IPS-18a (cell line): ENCODE data around the gene FES.
"Not testable (repeated sequence)": the region's sequence is repeated elsewhere in the genome, so short reads cannot be mapped to it uniquely, and the experiment has no call there.

ENCODE experiments used
- H3K27ac ChIP-seq: one replicate; pipeline ENCODE4 v1.5.1; 2013; ENCODE audit warnings: low read length
- H3K27me3 ChIP-seq: one replicate; pipeline ENCODE4 v1.6.1; 2013; ENCODE audit warnings: mild to moderate bottlenecking, low read length; ENCODE audit not compliant: control insufficient read depth, insufficient read depth
- H3K36me3 ChIP-seq: one replicate; pipeline ENCODE4 v1.6.1; 2013; ENCODE audit warnings: low read depth, low read length; ENCODE audit not compliant: control insufficient read depth
- H3K4me1 ChIP-seq: one replicate; pipeline ENCODE4 v1.6.1; 2013; ENCODE audit warnings: low read depth, low read length; ENCODE audit not compliant: control insufficient read depth
- H3K4me3 ChIP-seq: one replicate; pipeline ENCODE4 v1.5.1; 2013; ENCODE audit warnings: low read length
- H3K9ac ChIP-seq: one replicate; pipeline ENCODE4 v1.6.1; 2013; ENCODE audit warnings: mild to moderate bottlenecking, low read length, moderate library complexity
- H3K9me3 ChIP-seq: one replicate; pipeline ENCODE4 v1.6.1; 2013; ENCODE audit warnings: low read depth, low read length; ENCODE audit not compliant: control insufficient read depth

Gene FES

GRCh38 chr15:90845201-90845949 lies 38.9 kb upstream of the FES start:
- Histone ChIP-seq H3K9ac (no peak overlapping the region), H3K27ac (no peak overlapping the region), H3K4me1 (peaks cover 5% of the 10 kb centered on the region)

GRCh38 chr15:90849424-90849823 lies 34.9 kb upstream of the FES start:
- H3K27ac ChIP-seq, H3K9me3 ChIP-seq, H3K4me1 ChIP-seq, H3K27me3 ChIP-seq, H3K9ac ChIP-seq, H3K4me3 ChIP-seq, H3K36me3 ChIP-seq: not testable (repeated sequence)

More at GRCh38 chr15:90845201-90845949, 38.9 kb upstream of the FES start:
- Histone ChIP-seq H3K36me3 (no peaks in the 10 kb centered on the region), H3K4me3 (no peak overlapping the region), H3K27me3 (no peaks in the 10 kb centered on the region), H3K9me3 (no peaks in the 10 kb centered on the region)

- Histone ChIP-seq H3K4me3 (no peak overlapping the region), H3K27me3 (no peaks in the 10 kb centered on the region), H3K36me3 (no peaks in the 10 kb centered on the region), H3K9ac (no peak overlapping the region), H3K27ac (no peak overlapping the region), H3K4me1 (no peaks in the 10 kb centered on the region), H3K9me3 (no peaks in the 10 kb centered on the region)
These were observed 33.2 kb upstream of the FES start for GRCh38 chr15:90851114-90851513.

- H3K9me3 ChIP-seq = no peaks in the 10 kb centered on the region
- no peaks in the 10 kb centered on the region for H3K36me3 ChIP-seq
- H3K9ac ChIP-seq = no peak overlapping the region
- no peak overlapping the region for H3K4me3 ChIP-seq
- no peak overlapping the region for H3K27ac ChIP-seq
- no peaks in the 10 kb centered on the region for H3K27me3 ChIP-seq
- H3K4me1 ChIP-seq = no peaks in the 10 kb centered on the region
These were observed 32.4 kb upstream of the FES start for GRCh38 chr15:90851940-90852339.

GRCh38 chr15:90855139-90855538 lies 29.2 kb upstream of the FES start:
- Histone ChIP-seq H3K9me3 (no peaks in the 10 kb centered on the region), H3K27me3 (no peaks in the 10 kb centered on the region), H3K36me3 (no peaks in the 10 kb centered on the region), H3K4me1 (peaks cover 7% of the 10 kb centered on the region), H3K27ac (no peak overlapping the region), H3K9ac (no peak overlapping the region), H3K4me3 (no peak overlapping the region)

GRCh38 chr15:90857337-90857736 lies 27.0 kb upstream of the FES start:
- H3K27ac ChIP-seq = no peak overlapping the region
- H3K36me3 ChIP-seq = no peaks in the 10 kb centered on the region
- H3K4me3 ChIP-seq = no peak overlapping the region
- no peaks in the 10 kb centered on the region for H3K27me3 ChIP-seq
- H3K4me1 ChIP-seq = peaks cover 7% of the 10 kb centered on the region
- H3K9me3 ChIP-seq = no peaks in the 10 kb centered on the region
- H3K9ac ChIP-seq = no peak overlapping the region

- Histone ChIP-seq H3K9ac (no peak overlapping the region), H3K36me3 (no peaks in the 10 kb centered on the region)
These were observed 26.3 kb upstream of the FES start for GRCh38 chr15:90857883-90858443.

GRCh38 chr15:90859234-90860131 lies 24.8 kb upstream of the FES start:
- peaks cover 7% of the 10 kb centered on the region for H3K4me1 ChIP-seq
- no peak overlapping the region for H3K27ac ChIP-seq
- H3K27me3 ChIP-seq = no peaks in the 10 kb centered on the region
- H3K36me3 ChIP-seq = no peaks in the 10 kb centered on the region
- H3K9ac ChIP-seq = no peak overlapping the region
- H3K9me3 ChIP-seq = no peaks in the 10 kb centered on the region
- H3K4me3 ChIP-seq = no peak overlapping the region

More at GRCh38 chr15:90857883-90858443, 26.3 kb upstream of the FES start:
- H3K9me3 ChIP-seq = no peaks in the 10 kb centered on the region
- no peak overlapping the region for H3K27ac ChIP-seq
- H3K4me3 ChIP-seq = no peak overlapping the region
- no peaks in the 10 kb centered on the region for H3K27me3 ChIP-seq
- H3K4me1 ChIP-seq = peaks cover 7% of the 10 kb centered on the region

GRCh38 chr15:90860450-90860849 lies 23.9 kb upstream of the FES start:
- no peaks in the 10 kb centered on the region for H3K36me3 ChIP-seq
- H3K9me3 ChIP-seq = no peaks in the 10 kb centered on the region
- H3K27ac ChIP-seq = no peak overlapping the region
- peaks cover 7% of the 10 kb centered on the region for H3K4me1 ChIP-seq
- H3K4me3 ChIP-seq = no peak overlapping the region
- no peak overlapping the region for H3K9ac ChIP-seq
- no peaks in the 10 kb centered on the region for H3K27me3 ChIP-seq

- H3K4me1 ChIP-seq = peaks cover 7% of the 10 kb centered on the region
These were observed 23.2 kb upstream of the FES start for GRCh38 chr15:90860942-90861675.

GRCh38 chr15:90862487-90862886 lies 21.8 kb upstream of the FES start:
- Histone ChIP-seq H3K4me1 (peaks cover 7% of the 10 kb centered on the region), H3K4me3 (no peak overlapping the region), H3K9ac (no peak overlapping the region), H3K27me3 (no peaks in the 10 kb centered on the region), H3K9me3 (no peaks in the 10 kb centered on the region), H3K27ac (no peak overlapping the region), H3K36me3 (no peaks in the 10 kb centered on the region)

More at GRCh38 chr15:90860942-90861675, 23.2 kb upstream of the FES start:
- Histone ChIP-seq H3K36me3 (no peaks in the 10 kb centered on the region), H3K27ac (no peak overlapping the region), H3K9ac (no peak overlapping the region), H3K4me3 (no peak overlapping the region), H3K27me3 (no peaks in the 10 kb centered on the region), H3K9me3 (no peaks in the 10 kb centered on the region)
